Glomerular endothelial cell (primary cell): Measurements from ENCODE around the gene RPTOR. TPM values are rescaled to one million over a fixed set of nuclear protein-coding genes. Genes with fewer than 3 reads are reported as not detected.
"Not testable (repeated sequence)": the region's sequence is repeated elsewhere in the genome, so short reads cannot be mapped to it uniquely, and the experiment has no call there.

Experiments
- DNase-seq: peaks from one replicate; pipeline ENCODE4 v3.0.0-alpha.2; 2011; ENCODE audit warnings: low read depth, low spot score; ENCODE audit errors: extremely low read depth
- total RNA-seq: library from RNA; depleted of rRNA; stranded (reverse); fragments of >200 nt; gene quantifications from 2 replicates; pipeline ENCODE4 v1.2.3, GENCODE V29; 2015

Gene RPTOR, protein sequence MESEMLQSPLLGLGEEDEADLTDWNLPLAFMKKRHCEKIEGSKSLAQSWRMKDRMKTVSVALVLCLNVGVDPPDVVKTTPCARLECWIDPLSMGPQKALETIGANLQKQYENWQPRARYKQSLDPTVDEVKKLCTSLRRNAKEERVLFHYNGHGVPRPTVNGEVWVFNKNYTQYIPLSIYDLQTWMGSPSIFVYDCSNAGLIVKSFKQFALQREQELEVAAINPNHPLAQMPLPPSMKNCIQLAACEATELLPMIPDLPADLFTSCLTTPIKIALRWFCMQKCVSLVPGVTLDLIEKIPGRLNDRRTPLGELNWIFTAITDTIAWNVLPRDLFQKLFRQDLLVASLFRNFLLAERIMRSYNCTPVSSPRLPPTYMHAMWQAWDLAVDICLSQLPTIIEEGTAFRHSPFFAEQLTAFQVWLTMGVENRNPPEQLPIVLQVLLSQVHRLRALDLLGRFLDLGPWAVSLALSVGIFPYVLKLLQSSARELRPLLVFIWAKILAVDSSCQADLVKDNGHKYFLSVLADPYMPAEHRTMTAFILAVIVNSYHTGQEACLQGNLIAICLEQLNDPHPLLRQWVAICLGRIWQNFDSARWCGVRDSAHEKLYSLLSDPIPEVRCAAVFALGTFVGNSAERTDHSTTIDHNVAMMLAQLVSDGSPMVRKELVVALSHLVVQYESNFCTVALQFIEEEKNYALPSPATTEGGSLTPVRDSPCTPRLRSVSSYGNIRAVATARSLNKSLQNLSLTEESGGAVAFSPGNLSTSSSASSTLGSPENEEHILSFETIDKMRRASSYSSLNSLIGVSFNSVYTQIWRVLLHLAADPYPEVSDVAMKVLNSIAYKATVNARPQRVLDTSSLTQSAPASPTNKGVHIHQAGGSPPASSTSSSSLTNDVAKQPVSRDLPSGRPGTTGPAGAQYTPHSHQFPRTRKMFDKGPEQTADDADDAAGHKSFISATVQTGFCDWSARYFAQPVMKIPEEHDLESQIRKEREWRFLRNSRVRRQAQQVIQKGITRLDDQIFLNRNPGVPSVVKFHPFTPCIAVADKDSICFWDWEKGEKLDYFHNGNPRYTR (N-terminal part only)
- total RNA-seq: 25.1 and 37.5 TPM in 2 replicates

DNA sequence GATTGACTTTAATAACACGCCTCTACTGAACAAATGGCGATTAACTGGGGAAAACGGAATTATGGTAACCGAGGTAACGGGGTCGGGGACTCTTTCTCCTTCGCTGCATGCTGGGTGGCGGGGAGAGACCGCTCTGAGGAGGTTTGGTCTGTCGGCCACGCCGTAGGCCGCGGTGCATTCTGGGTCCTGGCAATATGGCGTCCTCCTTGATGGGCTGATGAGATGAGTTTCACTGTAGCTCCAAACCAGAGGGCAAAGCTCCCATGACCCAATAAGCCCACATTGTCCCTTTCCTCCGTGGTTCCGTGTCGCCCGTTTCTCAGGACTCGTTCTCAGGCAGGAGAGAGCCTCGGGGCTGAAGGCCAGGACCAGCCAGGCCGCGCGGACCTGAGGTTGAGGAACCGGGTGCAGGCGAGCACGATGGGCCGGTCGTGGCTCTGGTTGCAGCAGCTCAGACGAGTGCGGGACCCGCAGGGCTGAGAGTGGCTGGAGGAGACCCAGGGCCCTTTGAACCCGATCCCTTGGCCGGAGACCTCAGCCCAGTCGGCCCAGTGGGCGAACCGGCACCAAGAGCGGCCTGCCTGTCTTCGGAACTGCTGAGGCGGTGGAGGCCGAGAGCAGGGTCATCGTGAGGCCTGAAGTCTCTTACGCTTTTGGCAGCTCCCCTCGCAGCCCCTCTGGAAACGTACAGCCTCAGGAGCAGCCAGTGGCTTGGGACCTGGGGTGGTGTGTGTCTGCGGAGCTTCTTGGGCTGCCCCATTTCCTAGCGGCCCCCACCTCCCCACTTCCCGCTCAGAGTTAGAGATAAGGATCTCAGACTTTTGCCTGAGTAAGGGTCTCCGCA is at the start of gene RPTOR:
Gene RPTOR (plus strand): TSS at position 184 of the 844 bp plus-strand sequence. CDS start 792 bp downstream, outside the sequence.
- peak; percentile 60 for DNase-seq

DNA sequence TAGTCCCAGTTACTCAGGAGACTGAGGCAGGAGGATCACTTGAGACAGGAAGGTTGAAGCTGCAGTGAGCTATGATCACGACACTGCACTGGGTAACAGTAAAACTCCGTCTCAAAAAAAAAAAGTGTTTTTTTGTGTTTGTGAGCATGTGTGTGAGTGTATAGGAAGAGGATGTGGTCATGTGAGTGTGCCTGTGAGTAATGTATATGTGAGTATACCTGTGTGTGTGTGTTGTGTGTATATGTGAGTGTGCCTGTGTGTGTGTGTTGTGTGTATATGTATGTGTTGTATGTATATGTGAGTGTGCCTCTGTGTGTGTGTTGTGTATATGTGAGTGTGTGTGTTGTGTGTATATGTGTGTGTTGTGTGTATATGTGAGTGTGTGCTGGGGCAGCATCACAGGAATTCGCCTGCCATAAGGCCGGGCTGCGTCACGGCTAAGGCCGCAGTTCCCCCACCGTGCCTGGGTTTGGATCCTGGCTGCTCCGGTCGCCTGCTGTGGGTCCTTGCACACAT is 46.9 kb upstream of the RPTOR start:
- DNase-seq: no peak

DNA sequence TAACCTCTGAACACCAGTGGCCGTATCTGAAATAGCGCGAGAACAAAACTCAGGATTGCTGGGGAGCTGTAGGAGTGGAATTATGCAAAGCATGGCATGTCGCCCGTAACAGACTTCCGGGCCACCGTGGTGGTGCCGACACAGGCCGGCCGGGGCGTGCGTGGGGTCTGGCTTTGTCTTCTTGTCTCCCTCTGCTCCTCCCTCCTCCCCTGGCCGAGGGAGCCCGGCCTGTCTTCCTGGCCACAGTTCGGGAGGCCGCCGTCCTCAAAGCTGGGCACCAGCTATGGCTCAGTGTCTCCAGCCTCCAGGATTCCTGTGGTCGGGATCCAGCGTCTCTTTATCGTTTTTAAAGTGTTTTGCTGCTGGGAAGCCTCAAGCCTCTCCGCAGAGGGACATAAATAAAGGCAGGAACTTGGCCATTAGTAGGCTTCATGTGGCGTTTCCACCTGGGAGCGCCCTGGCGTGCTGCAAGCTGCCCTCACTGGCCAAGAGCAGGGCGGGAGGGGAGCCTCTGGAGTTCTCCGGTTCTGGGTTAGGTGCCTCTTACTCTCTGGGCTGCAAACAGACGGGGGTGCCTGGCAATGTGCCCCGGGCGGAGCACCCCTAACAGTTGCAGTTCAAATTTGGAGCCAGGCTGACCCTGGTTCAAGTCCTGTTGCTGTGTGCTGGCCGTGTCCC is 46.3 kb upstream of the RPTOR start:
- DNase-seq: no peak

DNA sequence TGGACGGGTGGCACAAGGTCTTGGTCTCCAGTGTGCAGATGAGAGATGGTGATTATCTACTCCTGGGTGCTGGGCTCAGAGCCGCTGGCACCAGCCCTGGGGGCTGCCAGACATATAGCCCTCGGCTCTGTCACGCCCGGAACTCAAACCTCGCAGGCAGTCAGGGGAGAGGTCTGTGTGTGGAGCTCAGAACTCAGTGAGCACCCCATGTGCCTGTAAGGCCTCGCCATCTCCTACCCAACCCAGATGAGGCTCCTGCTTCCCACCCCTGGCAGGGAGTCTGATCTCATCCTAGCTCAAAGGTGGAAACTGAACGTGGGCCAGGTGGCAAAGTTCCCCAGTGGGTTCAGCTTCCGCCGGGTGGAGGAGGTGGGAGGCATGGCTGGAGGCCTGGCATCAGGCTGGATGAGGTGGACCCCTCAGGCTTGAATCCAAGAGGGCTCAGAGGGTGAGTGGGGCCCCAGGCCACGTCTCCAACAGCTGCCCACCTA is 45.7 kb upstream of the RPTOR start:
- no peak for DNase-seq

DNA sequence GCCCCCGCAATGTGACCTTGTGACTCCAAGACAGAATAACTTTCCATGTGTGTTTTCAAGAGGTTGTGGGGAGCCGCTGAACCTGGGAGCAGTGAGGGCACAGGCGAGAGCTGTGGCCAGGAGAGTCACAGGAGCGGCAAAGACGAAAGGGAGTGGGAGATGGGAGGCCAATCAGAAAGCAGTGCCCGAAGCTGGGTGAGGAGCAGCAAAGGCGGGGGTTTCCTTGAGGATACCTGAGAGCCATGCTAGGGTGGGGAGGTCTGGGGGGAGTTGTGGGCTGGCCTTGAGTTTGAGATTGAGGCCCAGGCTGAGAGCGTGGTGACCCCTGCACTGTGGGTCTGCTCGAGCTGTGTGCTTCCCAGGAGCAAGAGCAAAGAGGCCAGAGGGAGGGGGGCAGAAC is 45.1 kb upstream of the RPTOR start:
- DNase-seq: no peak

DNA sequence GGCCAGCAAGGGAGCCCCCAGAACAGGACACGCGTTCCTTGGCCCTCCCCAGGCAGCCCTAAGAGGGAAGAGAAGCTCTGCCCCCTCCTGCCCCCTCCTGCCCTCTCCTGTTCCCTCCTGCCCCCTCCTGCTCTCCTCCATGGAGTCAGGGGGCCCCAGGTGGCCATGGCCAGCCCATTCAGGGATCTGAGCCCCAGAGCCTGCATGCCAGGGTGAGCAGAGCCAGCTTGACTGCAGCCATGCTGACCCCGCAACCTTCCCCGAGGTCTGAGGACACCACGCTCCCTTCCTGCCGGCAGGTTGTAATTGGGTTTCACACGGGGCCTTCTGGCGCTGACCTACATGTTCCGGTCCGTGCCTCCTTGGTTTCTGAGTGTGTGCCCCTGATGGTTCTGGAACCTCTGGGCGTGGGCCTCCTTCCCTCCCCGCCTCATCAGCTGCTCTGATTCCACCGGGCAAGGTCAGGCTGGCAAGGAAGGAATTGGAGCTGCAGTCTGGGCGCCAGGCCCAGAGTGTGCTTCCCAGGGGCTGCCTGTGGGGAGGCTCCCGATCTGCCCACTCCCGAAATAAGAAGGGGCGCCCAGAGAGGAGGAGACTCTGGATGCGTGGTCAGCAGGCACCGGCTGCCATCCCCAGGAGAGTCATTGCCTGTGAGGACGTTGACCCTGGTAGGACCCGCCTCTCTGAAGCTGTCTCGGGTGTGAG is 44.5 kb upstream of the RPTOR start:
- DNase-seq: no peak

DNA sequence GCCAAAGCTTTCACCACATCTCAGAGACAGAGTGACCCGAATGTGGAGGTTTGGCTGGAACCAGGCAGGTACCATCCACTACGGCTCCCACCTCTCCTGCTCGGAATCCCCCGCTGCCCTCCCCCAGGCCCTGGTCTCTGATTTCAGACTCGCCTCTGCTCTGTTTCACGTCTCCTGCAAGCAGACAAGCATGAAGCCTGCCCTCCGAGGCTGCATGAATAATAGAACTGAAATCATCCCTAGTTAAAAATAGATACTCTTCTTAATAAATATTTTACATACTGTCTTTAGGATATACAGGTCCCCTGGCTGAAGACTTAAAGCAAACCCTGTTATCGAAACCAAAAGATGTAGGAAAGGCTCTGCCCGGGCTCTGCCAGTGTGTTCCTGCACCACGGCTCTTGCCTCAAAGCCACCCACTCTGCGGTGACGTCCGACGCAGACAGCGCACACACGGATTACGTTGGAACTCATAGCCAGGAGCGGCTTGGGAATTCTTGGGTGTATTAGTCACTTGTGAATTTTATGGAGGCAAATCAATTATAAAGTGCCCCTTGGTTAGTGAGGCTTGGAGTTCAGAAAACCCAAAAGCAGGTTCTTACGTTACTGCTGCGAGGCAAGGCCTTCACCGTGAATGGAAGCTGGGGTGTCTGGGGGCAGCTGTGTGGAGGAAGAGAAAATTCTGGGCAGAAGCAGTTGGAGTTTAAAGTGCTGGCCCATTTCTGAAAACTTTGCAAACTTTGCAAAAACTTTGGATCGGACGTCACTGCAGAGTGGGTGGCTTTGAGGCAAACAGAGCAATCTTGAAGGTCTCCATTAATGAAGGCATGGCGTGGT is 42.7 kb upstream of the RPTOR start:
- no peak for DNase-seq

DNA sequence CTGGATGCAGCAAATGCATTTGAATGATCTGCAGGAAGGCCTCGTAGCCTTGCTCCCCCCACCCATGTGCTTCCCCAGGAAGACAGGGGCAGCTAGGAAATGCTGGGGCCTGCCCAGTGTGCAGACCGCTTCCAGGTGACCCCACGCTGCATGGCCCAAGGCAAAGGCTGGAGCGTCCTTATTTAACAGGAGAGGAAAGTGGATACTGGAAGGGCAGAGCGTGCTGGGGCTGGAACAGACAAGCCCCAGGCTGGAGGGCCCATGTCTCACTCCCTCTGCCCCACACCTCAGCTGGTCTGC is 42.1 kb upstream of the RPTOR start:
- no peak for DNase-seq

DNA sequence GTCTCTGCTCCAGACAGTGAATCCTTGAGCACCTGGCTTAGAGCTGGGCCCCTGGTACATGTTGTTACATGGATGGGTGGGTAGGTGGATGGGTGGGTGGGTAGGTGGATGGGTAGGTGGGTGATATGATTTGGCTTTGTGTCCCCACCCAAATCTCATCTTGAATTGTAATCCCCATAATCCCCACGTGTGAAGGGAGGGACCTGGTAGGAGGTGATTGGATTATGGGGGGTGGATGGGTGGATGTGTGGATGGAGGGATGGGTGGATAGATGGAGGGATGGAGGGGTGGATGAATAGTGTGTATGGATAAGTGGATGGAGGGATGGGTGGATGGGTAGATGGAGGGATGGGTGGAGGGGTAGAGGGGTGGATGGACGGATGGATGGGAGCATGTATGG is 41.6 kb upstream of the RPTOR start:
- DNase-seq: no peak

DNA sequence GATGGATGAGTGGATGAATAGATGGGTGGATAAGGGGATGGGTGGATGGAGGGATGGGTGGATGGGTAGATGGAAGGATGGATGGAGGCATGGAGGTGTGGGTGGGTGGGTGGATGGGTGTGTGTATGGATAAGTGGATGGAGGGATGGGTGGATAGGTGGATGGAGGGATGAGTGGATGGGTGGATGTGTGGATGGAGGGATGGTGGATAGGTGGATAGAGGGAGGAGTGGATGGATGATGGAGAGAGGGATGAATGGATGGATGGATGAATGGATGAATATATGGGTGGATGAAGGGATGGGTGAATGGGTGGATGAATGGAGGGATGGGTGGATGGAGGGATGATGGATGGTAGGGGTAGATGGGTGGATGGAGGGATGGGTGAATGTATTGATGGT is 40.7 kb upstream of the RPTOR start:
- DNase-seq: no peak

DNA sequence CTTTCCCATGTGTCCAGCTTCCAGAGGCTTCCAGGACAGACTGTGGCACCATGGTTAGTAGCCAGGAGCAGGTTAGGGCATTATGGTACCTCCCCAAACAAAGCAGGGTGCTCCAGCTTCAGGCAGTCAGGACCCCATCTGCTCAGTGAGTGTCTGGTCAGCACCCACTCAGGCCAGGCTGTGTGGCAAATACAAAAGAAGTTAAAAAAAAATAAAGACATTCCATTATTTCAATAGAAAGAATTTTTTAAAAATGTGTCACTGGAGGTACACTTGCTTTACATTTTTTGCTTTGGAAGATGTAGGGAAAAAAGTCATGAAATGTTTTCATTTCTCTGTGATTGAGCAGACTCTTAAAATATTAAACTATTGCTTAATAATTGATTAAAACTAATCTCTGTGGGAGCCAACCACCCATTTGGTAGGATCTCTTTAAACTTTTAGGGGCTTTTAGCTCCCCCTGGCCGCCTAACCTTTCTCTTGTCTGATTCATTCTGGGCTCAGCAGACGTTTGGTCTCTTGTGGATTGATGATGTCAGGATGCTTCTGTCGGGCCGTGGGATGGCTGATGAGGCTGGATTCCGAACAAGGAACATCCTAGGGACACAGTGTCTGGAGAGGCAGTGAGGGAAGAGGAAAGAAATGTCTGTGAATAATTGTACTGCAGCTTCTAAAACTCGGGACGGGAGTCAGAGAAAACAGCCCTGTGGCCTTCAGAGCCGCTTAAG is 39.8 kb upstream of the RPTOR start:
- DNase-seq: no peak

DNA sequence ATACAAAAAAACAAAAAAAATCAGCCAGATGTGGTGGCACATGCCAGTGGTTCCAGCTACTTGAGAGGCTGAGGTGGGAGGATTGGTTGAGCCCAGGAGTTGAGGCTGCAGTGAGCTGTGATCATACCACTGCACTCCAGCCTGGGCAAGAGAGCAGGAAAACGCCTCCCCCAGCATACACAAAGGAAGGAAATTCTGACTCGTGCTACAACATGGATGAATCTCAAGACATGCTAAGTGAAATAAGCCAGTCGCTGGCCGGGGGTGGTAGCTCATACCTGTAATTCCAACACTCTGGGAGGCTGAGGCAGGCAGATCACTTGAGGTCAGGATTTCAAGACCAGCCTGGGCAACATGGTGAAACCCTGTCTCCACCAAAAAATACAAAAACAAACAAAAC is 37.5 kb upstream of the RPTOR start:
- DNase-seq: not testable (repeated sequence)

DNA sequence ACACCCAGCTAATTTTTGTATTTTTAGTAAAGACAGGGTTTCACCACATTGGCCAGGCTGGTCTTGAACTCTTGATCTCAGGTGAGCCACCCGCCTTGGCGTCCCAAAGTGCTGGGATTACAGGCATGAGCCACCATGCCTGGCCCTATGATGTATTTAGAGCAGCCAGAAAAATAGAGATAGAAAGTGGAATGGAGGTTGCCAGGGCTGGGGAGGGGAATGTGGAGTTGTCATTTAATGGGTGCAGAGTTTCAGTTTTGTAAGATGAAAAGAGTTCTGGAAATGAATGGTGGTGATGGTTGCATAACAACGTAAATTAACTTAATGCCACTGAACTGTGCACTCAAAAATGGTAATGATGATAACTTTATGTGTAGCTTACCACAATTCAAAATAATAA is 36.7 kb upstream of the RPTOR start:
- no peak for DNase-seq

DNA sequence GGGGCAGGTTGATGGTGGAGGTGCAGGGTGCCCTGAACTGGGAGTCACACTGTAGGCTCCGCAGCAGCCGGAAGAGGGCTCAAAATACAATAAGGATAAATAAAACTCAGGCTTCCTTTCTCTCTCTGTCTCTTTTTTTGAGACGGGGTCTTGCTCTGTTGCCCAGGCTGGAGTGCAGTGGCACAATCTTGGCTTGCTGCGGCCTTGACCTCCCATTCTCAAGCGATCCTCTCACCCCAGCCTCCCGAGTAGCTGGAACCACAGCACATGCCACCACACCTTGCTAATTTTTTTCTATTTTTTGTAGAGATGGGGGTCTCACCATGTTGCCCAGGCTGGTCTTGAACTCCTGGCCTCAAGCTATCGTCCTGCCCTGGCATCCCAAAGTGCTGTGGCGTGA is 35.3 kb upstream of the RPTOR start:
- DNase-seq: no peak

DNA sequence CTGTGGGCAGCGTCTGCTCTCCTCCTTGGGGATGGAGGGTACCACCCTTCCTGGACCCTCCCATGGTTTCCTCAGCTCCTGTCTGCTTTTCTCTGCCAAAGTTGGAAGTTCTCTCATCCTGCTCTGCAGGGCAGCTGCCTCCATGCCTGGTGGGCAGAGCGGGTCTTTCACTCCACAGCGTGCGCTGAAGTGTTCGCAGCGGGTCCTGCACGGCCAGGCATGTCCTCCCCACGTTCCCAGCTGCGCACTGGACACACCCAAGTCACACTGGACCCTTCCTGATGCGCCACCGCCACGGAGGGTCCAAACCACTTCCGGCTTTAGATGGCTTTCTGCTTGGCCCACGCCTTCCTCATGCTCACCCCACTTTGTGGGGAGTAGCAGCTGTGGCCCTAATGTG is 34.5 kb upstream of the RPTOR start:
- DNase-seq: no peak

DNA sequence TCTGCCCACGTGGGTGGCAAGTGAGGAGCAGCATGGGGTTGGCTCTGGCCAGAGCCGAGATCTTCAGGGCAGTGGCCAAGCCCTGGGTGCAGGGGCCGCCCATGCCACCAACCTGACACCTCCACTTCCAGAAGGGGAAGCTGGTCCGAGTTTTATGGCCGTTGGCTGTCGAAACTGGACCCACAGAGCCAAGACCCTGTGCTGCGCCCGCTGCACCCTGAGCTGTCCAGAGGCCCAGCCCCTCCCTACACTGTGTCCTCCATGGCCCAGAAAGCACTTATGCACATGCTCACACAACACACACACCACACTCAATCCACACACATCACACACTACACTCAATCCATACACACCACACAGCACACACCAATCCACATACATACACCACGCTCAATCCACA is 33.9 kb upstream of the RPTOR start:
- no peak for DNase-seq
